ENCODE measurements around the gene FIP1L1. TPM values are rescaled to one million over a fixed set of nuclear protein-coding genes. Genes with fewer than 3 reads are reported as not detected.

The FIP1L1 gene
- total RNA-seq, 1 experiment from 2014 or later = 47.6 TPM

DNA sequence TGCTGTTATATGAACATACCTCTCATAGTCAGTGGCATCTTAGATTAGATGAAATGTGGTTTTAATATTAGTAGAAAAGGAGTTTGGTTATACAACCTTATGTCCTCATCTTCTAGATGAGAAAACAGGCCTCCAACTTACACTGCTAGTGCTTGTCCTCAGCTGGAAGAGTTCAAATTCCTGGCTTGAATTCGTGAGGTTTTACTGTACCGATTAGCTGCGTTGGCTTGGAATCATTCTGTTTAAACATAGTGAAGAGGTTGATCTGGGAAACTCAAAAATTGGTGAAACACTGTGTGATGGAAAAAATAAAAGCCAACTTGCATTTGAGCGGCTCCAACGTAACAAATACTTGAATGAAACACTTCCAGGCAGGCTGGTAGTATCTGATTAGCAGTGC, 132.9 kb downstream of the FIP1L1 start:
- POLR2A ChIA-PET = no interaction called here
- Mint-ChIP-seq H3K27ac (no peak overlapping the region), H3K36me3 (no peaks in the 10 kb centered on the region), H3K9me3 (no peaks in the 10 kb centered on the region; the same call in 1 of the 2 replicates), H3K4me1 (no peaks in the 10 kb centered on the region), H3K27me3 (ENCODE audit: low read depth) (no peaks in the 10 kb centered on the region), H3K4me3 (no peak overlapping the region)
- CTCF ChIA-PET = interaction anchor here (0.8 kb wide), 1 partner anchor 724 kb away, joined by 3 read pairs; no protein-coding TSS in a partner anchor
- TF ChIP-seq, protein P1, sequence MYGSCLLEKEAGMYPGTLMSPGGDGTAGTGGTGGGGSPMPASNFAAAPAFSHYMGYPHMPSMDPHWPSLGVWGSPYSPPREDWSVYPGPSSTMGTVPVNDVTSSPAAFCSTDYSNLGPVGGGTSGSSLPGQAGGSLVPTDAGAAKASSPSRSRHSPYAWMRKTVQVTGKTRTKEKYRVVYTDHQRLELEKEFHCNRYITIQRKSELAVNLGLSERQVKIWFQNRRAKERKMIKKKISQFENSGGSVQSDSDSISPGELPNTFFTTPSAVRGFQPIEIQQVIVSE (CRISPR knock-in tag; IDR thresholded peaks at IDR 0.05; ENCODE audit: borderline replicate concordance) = no peak
- TF ChIP-seq, protein P2, sequence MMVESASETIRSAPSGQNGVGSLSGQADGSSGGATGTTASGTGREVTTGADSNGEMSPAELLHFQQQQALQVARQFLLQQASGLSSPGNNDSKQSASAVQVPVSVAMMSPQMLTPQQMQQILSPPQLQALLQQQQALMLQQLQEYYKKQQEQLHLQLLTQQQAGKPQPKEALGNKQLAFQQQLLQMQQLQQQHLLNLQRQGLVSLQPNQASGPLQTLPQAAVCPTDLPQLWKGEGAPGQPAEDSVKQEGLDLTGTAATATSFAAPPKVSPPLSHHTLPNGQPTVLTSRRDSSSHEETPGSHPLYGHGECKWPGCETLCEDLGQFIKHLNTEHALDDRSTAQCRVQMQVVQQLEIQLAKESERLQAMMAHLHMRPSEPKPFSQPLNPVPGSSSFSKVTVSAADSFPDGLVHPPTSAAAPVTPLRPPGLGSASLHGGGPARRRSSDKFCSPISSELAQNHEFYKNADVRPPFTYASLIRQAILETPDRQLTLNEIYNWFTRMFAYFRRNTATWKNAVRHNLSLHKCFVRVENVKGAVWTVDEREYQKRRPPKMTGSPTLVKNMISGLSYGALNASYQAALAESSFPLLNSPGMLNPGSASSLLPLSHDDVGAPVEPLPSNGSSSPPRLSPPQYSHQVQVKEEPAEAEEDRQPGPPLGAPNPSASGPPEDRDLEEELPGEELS (CRISPR knock-in tag; IDR thresholded peaks at IDR 0.05) = no peak
- TF ChIP-seq GABPB1 (CRISPR knock-in tag; IDR thresholded peaks at IDR 0.05) = no peak
- TF ChIP-seq, protein P3, sequence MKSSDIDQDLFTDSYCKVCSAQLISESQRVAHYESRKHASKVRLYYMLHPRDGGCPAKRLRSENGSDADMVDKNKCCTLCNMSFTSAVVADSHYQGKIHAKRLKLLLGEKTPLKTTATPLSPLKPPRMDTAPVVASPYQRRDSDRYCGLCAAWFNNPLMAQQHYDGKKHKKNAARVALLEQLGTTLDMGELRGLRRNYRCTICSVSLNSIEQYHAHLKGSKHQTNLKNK (CRISPR knock-in tag; IDR thresholded peaks at IDR 0.05) = no peak
- no peak for TF ChIP-seq ATF1 (CRISPR knock-in tag; IDR thresholded peaks at IDR 0.05)
- TF ChIP-seq HMGA2 (CRISPR knock-in tag; IDR thresholded peaks at IDR 0.05) = no peak
- no peak for TF ChIP-seq GRHL2 (CRISPR knock-in tag; IDR thresholded peaks at IDR 0.05; ENCODE audit: insufficient replicate concordance, severe bottlenecking)
- no peak for TF ChIP-seq FOXP1 (CRISPR knock-in tag; IDR thresholded peaks at IDR 0.05; ENCODE audit: borderline replicate concordance)
- TF ChIP-seq, protein P4, sequence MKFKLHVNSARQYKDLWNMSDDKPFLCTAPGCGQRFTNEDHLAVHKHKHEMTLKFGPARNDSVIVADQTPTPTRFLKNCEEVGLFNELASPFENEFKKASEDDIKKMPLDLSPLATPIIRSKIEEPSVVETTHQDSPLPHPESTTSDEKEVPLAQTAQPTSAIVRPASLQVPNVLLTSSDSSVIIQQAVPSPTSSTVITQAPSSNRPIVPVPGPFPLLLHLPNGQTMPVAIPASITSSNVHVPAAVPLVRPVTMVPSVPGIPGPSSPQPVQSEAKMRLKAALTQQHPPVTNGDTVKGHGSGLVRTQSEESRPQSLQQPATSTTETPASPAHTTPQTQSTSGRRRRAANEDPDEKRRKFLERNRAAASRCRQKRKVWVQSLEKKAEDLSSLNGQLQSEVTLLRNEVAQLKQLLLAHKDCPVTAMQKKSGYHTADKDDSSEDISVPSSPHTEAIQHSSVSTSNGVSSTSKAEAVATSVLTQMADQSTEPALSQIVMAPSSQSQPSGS (CRISPR knock-in tag; IDR thresholded peaks at IDR 0.05; ENCODE audit: borderline replicate concordance, low read depth) = no peak
- TF ChIP-seq JAZF1 (CRISPR knock-in tag; IDR thresholded peaks at IDR 0.05) = no peak
- TF ChIP-seq ELF4 (CRISPR knock-in tag; IDR thresholded peaks at IDR 0.05; ENCODE audit: low read depth) = no peak
- TF ChIP-seq, protein P5, sequence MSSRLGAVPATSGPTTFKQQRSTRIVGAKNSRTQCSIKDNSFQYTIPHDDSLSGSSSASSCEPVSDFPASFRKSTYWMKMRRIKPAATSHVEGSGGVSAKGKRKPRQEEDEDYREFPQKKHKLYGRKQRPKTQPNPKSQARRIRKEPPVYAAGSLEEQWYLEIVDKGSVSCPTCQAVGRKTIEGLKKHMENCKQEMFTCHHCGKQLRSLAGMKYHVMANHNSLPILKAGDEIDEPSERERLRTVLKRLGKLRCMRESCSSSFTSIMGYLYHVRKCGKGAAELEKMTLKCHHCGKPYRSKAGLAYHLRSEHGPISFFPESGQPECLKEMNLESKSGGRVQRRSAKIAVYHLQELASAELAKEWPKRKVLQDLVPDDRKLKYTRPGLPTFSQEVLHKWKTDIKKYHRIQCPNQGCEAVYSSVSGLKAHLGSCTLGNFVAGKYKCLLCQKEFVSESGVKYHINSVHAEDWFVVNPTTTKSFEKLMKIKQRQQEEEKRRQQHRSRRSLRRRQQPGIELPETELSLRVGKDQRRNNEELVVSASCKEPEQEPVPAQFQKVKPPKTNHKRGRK (CRISPR knock-in tag; IDR thresholded peaks at IDR 0.05; ENCODE audit: borderline replicate concordance) = no peak
- no peak for TF ChIP-seq ZNF121 (CRISPR knock-in tag; IDR thresholded peaks at IDR 0.05)
- TF ChIP-seq ZNF219 (CRISPR knock-in tag; IDR thresholded peaks at IDR 0.05; ENCODE audit: borderline replicate concordance) = no peak
- TF ChIP-seq, protein P6, sequence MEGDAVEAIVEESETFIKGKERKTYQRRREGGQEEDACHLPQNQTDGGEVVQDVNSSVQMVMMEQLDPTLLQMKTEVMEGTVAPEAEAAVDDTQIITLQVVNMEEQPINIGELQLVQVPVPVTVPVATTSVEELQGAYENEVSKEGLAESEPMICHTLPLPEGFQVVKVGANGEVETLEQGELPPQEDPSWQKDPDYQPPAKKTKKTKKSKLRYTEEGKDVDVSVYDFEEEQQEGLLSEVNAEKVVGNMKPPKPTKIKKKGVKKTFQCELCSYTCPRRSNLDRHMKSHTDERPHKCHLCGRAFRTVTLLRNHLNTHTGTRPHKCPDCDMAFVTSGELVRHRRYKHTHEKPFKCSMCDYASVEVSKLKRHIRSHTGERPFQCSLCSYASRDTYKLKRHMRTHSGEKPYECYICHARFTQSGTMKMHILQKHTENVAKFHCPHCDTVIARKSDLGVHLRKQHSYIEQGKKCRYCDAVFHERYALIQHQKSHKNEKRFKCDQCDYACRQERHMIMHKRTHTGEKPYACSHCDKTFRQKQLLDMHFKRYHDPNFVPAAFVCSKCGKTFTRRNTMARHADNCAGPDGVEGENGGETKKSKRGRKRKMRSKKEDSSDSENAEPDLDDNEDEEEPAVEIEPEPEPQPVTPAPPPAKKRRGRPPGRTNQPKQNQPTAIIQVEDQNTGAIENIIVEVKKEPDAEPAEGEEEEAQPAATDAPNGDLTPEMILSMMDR (IDR thresholded peaks at IDR 0.05) = no peak
- ATAC-seq (no peak), DNase-seq (ENCODE audit: low spot score) (no peak)

Other genes with a start within 250 kb of the FIP1L1 start
- gene SCFD2, start 11.6 kb upstream of the FIP1L1 start, total RNA-seq (2021) = 9.3 to 12.4 TPM (median 10.3 TPM) in 3 replicates
- 4.3 to 5.9 TPM (median 4.5 TPM) in 3 replicates for gene LNX1, start 213.8 kb downstream of the FIP1L1 start, total RNA-seq (2021)

All from WTC11 (cell line).